Mesendoderm (in vitro differentiated cells): Measurements from ENCODE around the gene ABHD6.
A peak's percentile ranks its signal among the peaks of the same experiment; 100 is the strongest.

Source experiments
- DNase-seq: peaks from one replicate; pipeline ENCODE4 v3.0.0; 2013
- H2AK5ac ChIP-seq: 2 replicates; pipeline ENCODE4 v1.6.1; 2013; ENCODE audit warnings: low read length, inconsistent platforms
- H2BK120ac ChIP-seq: 2 replicates; pipeline ENCODE4 v1.6.1; 2013; ENCODE audit warnings: low read depth, mild to moderate bottlenecking, low read length, moderate library complexity, mixed read lengths
- H2BK15ac ChIP-seq: replicated peaks from 2 replicates; pipeline ENCODE4 v1.6.1; 2013; ENCODE audit warnings: low read depth, mild to moderate bottlenecking, moderate library complexity
- H2BK5ac ChIP-seq: 2 replicates; pipeline ENCODE4 v1.6.1; 2013; ENCODE audit warnings: low read length, inconsistent platforms
- H3K18ac ChIP-seq: 2 replicates; pipeline ENCODE4 v1.6.1; 2013; ENCODE audit warnings: mild to moderate bottlenecking, low read length, mixed read lengths
- H3K23ac ChIP-seq: one replicate; pipeline ENCODE4 v1.6.1; 2013; ENCODE audit warnings: low read length
- H3K27ac ChIP-seq: 2 replicates; pipeline ENCODE4 v1.5.1; 2013; ENCODE audit warnings: low read depth, mild to moderate bottlenecking, inconsistent platforms, low read length, moderate library complexity
- H3K27me3 ChIP-seq: 2 replicates; pipeline ENCODE4 v1.6.1; 2013; ENCODE audit warnings: low read length, control low read depth, mild to moderate bottlenecking, inconsistent platforms; ENCODE audit not compliant: insufficient read depth, poor library complexity
- H3K36me3 ChIP-seq: 2 replicates; pipeline ENCODE4 v1.6.1; 2013; ENCODE audit warnings: low read length, inconsistent platforms; ENCODE audit not compliant: control insufficient read depth, insufficient read depth
- H3K4ac ChIP-seq: one replicate; pipeline ENCODE4 v1.6.1; 2013; ENCODE audit warnings: low read depth, mild to moderate bottlenecking, low read length, moderate library complexity
- H3K4me1 ChIP-seq: 2 replicates; pipeline ENCODE4 v1.6.1; 2013; ENCODE audit warnings: low read depth, low read length, inconsistent platforms; ENCODE audit not compliant: control insufficient read depth
- H3K4me2 ChIP-seq: 2 replicates; pipeline ENCODE4 v1.6.1; 2013; ENCODE audit warnings: low read length
- H3K4me3 ChIP-seq: 2 replicates; pipeline ENCODE4 v1.5.1; 2013; ENCODE audit warnings: mild to moderate bottlenecking, low read length
- H3K56ac ChIP-seq: one replicate; pipeline ENCODE4 v1.6.1; 2013; ENCODE audit warnings: low read length
- H3K79me1 ChIP-seq: 2 replicates; pipeline ENCODE4 v1.6.1; 2013; ENCODE audit warnings: low read length, inconsistent platforms
- H3K79me2 ChIP-seq: 2 replicates; pipeline ENCODE4 v1.6.1; 2013; ENCODE audit warnings: mild to moderate bottlenecking, low read length; ENCODE audit not compliant: control insufficient read depth, insufficient read depth
- H3K9ac ChIP-seq: 2 replicates; pipeline ENCODE4 v1.6.1; 2013; ENCODE audit warnings: low read length, inconsistent platforms
- H4K5ac ChIP-seq: one replicate; pipeline ENCODE4 v1.6.1; 2013; ENCODE audit warnings: low read length
- H4K8ac ChIP-seq: one replicate; pipeline ENCODE4 v1.6.1; 2013; ENCODE audit warnings: low read depth, mild to moderate bottlenecking, control low read depth, low read length, moderate library complexity
- WGBS: extraction: QIAGEN DNeasy Blood & Tissue Kit; methylation state at CpG from one replicate; pipeline ENCODE4 v1.1.7; 2013; ENCODE audit warnings: low lambda C conversion rate, missing lambda C conversion rate; ENCODE audit not compliant: insufficient coverage; ENCODE audit errors: extremely low coverage; 5-methylcytosine and 5-hydroxymethylcytosine counted together

ABHD6 gene

DNA sequence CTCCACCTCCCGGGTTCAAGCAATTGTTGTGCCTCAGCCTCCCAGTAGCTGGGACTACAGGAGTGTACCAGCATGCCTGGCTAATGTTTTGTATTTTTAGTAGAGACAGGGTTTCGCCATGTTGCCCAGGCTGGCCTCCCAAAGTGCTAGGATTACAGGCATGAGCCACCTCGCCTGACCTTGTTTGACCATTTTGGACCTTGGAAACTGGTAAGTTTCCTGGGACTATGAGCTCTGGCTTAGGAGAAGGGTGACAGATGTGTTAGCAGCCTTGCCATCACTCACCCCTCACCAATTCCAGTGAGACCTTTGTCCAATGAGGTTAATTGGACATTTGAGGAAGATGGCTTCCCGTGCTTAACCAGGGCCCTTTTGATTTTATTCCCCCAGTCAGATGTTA, 46.7 kb upstream of the ABHD6 start:
- Histone ChIP-seq H3K4ac (no peak overlapping the region), H3K23ac (no peak overlapping the region), H3K4me1 (no peaks in the 10 kb centered on the region), H3K4me2 (no peak overlapping the region), H3K56ac (no peak overlapping the region), H4K5ac (no peak overlapping the region), H3K36me3 (no peaks in the 10 kb centered on the region), H4K8ac (no peak overlapping the region), H3K79me1 (no peaks in the 10 kb centered on the region), H3K4me3 (no peak overlapping the region), H2AK5ac (no peak overlapping the region), H3K27ac (no peak overlapping the region), H3K79me2 (no peaks in the 10 kb centered on the region), H3K18ac (no peak overlapping the region), H2BK120ac (no peak overlapping the region), H3K9ac (no peak overlapping the region), H2BK15ac (no peak overlapping the region), H3K27me3 (no peaks in the 10 kb centered on the region), H2BK5ac (no peak overlapping the region)
- no peak for DNase-seq
- WGBS = no CpG with 5 or more reads among the region's 4 CpGs

DNA sequence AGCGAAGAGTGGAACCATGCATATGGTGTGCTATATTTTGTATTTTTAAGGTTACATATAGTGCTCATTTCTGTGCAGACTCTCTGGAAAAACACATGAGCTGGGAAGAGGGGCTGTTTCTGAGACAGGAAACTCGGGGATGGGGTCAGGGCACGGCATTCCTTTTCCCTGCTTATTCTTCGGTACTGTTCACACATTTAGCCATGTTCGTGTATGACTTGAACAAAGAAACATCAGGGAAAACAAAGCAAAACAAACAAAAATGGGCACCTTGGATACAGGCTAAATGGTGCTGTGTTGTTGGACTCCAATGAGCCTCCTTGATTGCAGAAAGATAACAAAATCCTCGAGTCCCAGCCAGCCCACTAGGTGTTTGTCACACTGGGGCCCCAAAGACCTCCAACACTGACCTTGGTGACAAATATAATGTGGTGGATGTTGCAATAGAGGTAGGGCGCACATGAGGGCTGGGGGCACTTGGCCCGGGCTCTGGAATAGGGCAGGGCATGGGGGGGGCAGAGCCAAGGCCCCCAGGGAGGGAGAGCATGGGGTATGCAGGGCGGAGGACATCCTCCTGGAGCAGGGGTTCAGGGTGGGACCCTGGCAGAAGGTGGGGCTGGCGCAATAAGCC, 46.1 kb upstream of the ABHD6 start:
- Histone ChIP-seq H3K18ac (no peak overlapping the region), H2BK120ac (no peak overlapping the region), H4K5ac (no peak overlapping the region), H3K4ac (no peak overlapping the region), H3K23ac (no peak overlapping the region), H3K36me3 (no peaks in the 10 kb centered on the region), H3K27me3 (no peaks in the 10 kb centered on the region), H3K4me3 (no peak overlapping the region), H3K27ac (no peak overlapping the region), H2BK15ac (no peak overlapping the region), H3K56ac (no peak overlapping the region), H3K4me1 (no peaks in the 10 kb centered on the region), H3K79me1 (no peaks in the 10 kb centered on the region), H3K79me2 (no peaks in the 10 kb centered on the region), H3K9ac (no peak overlapping the region), H2BK5ac (no peak overlapping the region), H4K8ac (no peak overlapping the region), H2AK5ac (no peak overlapping the region), H3K4me2 (no peak overlapping the region)
- WGBS = no CpG with 5 or more reads among the region's 10 CpGs
- DNase-seq = no peak

DNA sequence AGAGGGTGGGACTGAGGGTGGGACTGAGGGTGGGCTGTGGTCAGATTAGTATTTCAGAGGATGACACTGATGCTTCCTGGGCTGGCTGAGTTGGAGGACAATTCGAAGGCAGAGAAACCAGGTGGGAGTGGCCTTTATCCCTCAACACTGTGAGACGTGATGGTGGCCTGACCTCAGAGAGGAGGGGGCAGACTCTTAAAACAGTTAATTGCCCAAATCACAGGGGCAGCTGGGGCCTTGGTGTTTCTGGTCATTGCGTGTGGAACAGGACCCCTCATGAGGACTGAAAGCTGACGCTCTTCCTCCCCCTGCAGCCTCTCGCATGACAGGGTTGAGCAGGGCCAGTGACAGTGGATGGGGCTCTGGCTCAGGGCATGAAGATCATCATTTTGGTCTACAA, 45.5 kb upstream of the ABHD6 start:
- no peak overlapping the region for H2BK5ac ChIP-seq
- no peaks in the 10 kb centered on the region for H3K79me1 ChIP-seq
- no peak overlapping the region for H3K56ac ChIP-seq
- no peak overlapping the region for H3K23ac ChIP-seq
- no peaks in the 10 kb centered on the region for H3K79me2 ChIP-seq
- no peak overlapping the region for H3K4me3 ChIP-seq
- no peak overlapping the region for H3K4me2 ChIP-seq
- no peak overlapping the region for H4K8ac ChIP-seq
- no peak overlapping the region for H2BK15ac ChIP-seq
- no peak overlapping the region for H3K9ac ChIP-seq
- no peak overlapping the region for H4K5ac ChIP-seq
- no peak overlapping the region for H2BK120ac ChIP-seq
- H2AK5ac ChIP-seq = no peak overlapping the region
- H3K4ac ChIP-seq = no peak overlapping the region
- no peak for DNase-seq
- H3K27ac ChIP-seq = no peak overlapping the region
- H3K18ac ChIP-seq = no peak overlapping the region
- no peaks in the 10 kb centered on the region for H3K36me3 ChIP-seq
- H3K27me3 ChIP-seq = no peaks in the 10 kb centered on the region
- no peaks in the 10 kb centered on the region for H3K4me1 ChIP-seq
- WGBS = no CpG with 5 or more reads among the region's 5 CpGs

DNA sequence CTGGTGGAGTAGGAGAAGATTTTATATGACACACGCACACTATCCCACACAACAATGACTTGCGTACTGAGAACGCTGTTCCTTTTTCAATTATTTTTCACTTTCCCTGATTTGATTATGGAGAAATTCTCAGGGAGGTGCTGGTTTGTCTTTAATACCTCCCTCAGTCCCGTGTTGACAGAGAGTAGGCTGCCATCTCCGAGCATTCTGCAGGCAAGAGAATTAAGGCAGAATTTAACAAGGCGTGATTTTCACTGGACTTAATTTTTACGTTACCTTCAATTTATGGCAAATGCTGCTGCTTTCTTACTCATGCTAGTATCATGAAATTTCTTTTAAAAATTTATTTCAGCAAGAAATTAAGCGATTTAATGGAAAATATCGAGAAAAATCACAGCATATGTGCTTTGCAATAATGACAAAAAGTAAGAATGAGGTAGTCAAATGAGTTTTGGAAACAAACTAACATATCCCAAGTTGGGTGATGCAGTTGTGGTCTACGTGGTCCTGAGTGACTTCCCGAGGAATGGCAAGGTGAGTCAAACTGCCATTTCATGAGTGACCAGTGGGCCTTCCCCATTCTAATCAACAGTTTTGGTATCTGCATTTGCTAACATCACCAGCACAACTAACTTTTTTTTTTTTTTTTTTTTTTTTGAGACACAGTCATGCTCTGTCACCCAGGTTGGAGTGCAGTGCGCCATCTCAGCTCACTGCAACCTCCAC, 43.7 kb upstream of the ABHD6 start:
- Histone ChIP-seq H3K27ac (no peak overlapping the region), H2BK15ac (no peak overlapping the region), H2AK5ac (no peak overlapping the region), H2BK5ac (no peak overlapping the region), H3K4me1 (no peaks in the 10 kb centered on the region), H4K8ac (no peak overlapping the region), H3K4me2 (no peak overlapping the region), H3K79me1 (no peaks in the 10 kb centered on the region), H3K36me3 (no peaks in the 10 kb centered on the region), H3K18ac (no peak overlapping the region), H3K27me3 (no peaks in the 10 kb centered on the region), H3K79me2 (no peaks in the 10 kb centered on the region), H3K4me3 (no peak overlapping the region), H3K4ac (no peak overlapping the region), H3K23ac (peak overlapping the region; percentile 85), H2BK120ac (no peak overlapping the region), H3K9ac (no peak overlapping the region), H3K56ac (no peak overlapping the region), H4K5ac (no peak overlapping the region)
- WGBS = 100% methylated on average over 2 of the region's 12 CpGs
- no peak for DNase-seq

DNA sequence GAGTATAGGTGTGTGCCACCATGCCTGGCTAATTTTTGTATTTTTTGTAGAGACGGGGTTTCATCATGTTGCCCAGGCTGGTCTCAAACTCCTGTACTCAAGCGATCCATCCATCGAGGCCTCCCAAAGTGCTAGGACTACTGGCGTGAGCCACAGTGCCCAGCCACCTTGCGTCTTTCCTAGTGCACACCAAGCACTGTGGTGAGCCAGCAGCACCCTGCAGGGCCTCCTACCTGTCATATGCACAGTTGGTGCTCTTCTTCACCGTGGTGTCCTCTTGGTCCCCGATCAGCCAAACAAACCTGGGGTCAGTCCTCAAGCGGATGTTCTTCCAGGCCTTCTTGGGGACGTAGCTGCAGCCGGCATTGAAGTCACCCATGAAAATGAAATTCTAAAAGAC, 40.0 kb upstream of the ABHD6 start:
- WGBS = no CpG with 5 or more reads among the region's 10 CpGs
- Histone ChIP-seq H3K23ac (no peak overlapping the region), H3K4me2 (no peak overlapping the region), H3K4ac (no peak overlapping the region), H3K36me3 (no peaks in the 10 kb centered on the region), H3K27me3 (no peaks in the 10 kb centered on the region), H2AK5ac (no peak overlapping the region), H3K56ac (no peak overlapping the region), H3K4me3 (no peak overlapping the region), H3K9ac (no peak overlapping the region), H2BK15ac (no peak overlapping the region), H2BK120ac (no peak overlapping the region), H4K5ac (no peak overlapping the region), H3K79me2 (no peaks in the 10 kb centered on the region), H2BK5ac (no peak overlapping the region), H3K18ac (no peak overlapping the region), H4K8ac (no peak overlapping the region), H3K79me1 (no peaks in the 10 kb centered on the region), H3K27ac (no peak overlapping the region), H3K4me1 (no peaks in the 10 kb centered on the region)
- no peak for DNase-seq

- Histone ChIP-seq H3K36me3 (no peaks in the 10 kb centered on the region), H3K79me2 (no peaks in the 10 kb centered on the region), H3K23ac (no peak overlapping the region), H2BK5ac (no peak overlapping the region), H2BK15ac (no peak overlapping the region), H3K4me3 (no peak overlapping the region), H3K4me2 (no peak overlapping the region), H4K5ac (no peak overlapping the region), H3K18ac (no peak overlapping the region), H3K4ac (no peak overlapping the region), H3K27ac (no peak overlapping the region), H4K8ac (no peak overlapping the region), H2AK5ac (no peak overlapping the region), H3K79me1 (no peaks in the 10 kb centered on the region), H3K27me3 (no peaks in the 10 kb centered on the region), H3K56ac (no peak overlapping the region), H2BK120ac (no peak overlapping the region), H3K4me1 (no peaks in the 10 kb centered on the region), H3K9ac (no peak overlapping the region)
- no CpG with 5 or more reads among the region's 8 CpGs for WGBS
- no peak for DNase-seq
These were observed 39.2 kb upstream of the ABHD6 start for GRCh38 chr3:58198362-58198761.
